Endometrium (tissue), 2 donors: ENCODE data around the gene ZNF8.
"Not testable (repeated sequence)": the region's sequence is repeated elsewhere in the genome, so short reads cannot be mapped to it uniquely, and the experiment has no call there.

Experiments
- FAIRE-seq: peaks from 2 replicates; lab custom pipeline; 2012; peaks lifted over from hg19 to GRCh38; lab: Jason Lieb, UNC
- donor health status: control.
- donor health status: control.

The ZNF8 gene

DNA sequence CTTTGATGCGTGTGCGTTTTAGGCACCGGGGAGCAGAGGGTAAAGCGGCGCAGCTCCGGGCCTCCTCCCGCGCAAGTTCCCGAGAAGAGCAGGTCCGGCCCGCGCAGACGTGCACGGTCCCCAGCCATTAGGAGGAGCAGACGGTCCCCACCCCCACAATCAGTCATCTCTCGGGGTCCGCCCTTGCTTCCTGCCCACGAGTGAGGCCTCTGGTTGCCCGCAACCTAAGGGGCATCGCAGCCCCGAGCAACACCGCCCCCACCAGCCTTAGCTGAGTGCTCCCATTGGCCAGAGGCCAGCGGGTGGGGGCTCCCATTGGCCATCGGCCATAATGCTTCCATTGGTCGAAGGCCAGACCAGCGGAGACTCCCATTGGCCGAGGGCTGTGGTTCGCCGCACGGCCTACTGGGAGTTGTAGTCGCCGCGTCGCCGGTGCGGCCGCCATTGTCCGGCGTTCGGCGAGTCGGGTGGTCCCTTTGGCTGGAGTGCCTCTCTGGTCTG lies at the start of gene ZNF8:
Gene ZNF8 (plus strand): TSS at position 415 of the 501 bp plus-strand sequence. CDS start 127 bp downstream, outside the sequence.
- FAIRE-seq, result peak; percentile 95

DNA sequence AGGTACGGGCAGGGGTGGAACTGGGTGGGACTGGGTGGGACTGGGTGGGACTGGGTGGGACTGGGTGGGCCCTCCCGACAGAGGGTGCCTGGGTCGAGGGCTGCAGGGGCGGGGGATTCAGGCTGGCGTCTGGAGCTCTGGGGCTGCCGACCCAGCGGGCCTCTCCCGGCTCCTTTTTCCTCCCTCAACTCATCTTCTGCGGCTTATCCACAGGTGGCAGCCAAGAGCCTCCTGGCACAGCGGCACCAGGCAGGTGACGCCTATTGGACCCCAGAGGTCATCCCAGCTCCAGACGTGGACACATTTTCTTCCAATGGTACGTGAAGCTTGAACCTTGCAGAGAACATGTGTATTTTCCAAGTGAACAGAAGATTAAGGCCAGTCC lies 49.5 kb upstream of the ZNF8 start:
- no peak for FAIRE-seq

DNA sequence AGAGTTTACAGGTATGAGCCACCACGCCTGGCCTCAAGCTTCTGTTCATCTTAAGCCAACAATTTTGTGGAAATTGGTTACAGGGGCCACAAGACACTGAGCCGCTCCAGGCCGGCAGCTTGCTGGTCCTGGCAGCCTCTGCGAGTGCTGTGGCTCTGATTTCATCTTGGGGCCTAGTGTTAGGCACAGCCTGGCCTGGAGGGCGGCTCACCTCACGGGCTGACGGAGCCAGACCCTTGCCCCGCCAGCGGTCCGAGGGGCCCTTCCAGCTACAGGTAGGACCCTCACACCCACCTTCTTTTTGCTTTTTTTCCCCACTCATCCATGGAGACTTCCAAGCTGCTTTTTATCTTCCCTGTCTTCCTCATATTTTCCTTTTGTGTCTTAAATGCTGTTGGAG lies 41.4 kb upstream of the ZNF8 start:
- FAIRE-seq, result no peak

DNA sequence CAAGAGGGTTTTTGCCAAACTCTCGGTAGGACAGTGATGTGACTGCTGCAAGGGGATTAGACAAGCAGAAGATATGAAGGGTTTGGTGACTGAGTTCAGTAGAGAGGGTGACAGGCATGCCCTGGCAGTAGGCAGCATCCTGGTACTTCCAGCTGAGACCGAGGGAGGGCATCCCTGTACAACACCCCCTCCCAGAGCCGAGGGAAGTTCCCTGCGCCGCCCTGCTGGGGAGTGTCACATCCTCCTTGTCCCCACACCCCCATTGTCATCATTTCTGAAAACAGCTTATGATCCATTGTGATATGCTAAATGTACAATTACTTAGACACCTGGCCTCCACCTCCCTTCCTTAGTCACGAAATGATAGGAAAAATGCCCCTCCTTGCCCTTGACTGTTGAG lies 35.4 kb upstream of the ZNF8 start:
- no peak for FAIRE-seq

GRCh38 chr19:58248886-58249285 lies 29.9 kb upstream of the ZNF8 start:
- no peak for FAIRE-seq

- no peak for FAIRE-seq
These were observed 26.6 kb upstream of the ZNF8 start for GRCh38 chr19:58252102-58252685.

DNA sequence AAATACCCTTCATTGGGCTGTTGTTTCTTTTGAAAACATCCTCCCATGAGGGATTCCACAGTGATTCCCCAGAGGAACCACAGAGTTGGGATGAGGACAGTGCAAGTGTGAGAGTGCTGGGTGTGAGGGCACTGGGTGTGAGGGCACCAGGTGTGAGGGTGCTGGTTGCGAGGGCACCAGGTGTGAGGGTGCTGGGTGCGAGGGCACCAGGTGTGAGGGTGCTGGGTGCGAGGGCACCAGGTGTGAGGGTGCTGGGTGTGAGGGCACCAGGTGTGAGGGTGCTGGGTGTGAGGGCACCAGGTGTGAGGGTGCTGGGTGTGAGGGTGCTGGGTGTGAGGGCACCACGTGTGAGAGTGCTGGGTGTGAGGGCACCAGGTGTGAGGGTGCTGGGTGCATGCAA lies 20.5 kb upstream of the ZNF8 start:
- FAIRE-seq, result not testable (repeated sequence)

- no peak for FAIRE-seq
These were observed 17.2 kb upstream of the ZNF8 start for GRCh38 chr19:58261600-58261967.

- FAIRE-seq, result no peak
These were observed 16.5 kb upstream of the ZNF8 start for GRCh38 chr19:58261968-58262921.

DNA sequence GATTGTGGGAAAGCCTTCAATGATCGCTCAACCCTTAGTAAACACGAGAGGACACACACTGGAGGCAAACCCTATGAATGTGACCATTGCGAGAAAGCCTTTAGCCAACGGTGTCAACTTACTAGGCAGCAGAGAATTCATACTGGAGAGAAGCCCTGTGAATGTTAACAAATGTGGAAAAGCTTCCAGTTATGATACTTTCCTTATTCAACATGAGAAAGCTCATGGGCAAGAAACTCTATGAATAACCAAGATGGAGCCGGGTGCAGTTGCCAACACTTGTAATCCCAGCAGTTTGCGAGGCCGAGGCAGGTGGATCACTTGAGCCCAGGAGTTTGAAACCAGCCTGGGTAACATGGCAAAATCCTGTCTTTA lies 15.8 kb upstream of the ZNF8 start:
- FAIRE-seq, result no peak

GRCh38 chr19:58265100-58265499 lies 13.7 kb upstream of the ZNF8 start:
- no peak for FAIRE-seq

DNA sequence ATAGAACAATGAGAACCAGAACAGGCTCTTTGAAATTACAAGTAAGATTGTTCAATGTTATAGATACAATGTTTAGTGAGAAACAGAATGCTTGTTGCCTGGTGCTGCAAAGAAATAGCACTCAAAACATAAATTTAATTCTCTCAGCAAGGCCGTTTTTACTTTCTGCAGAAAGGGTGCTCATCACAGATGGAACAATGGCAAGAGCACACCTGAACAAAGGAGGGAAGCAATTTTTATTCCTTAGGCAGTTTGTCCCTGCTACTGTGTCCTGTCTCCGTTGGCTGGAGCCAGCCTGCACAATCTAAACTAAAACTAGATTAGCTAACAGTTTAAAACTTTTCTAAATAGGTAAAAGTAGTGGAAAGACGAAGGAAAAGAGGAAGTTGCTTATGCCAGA lies 10.4 kb upstream of the ZNF8 start:
- no peak for FAIRE-seq

DNA sequence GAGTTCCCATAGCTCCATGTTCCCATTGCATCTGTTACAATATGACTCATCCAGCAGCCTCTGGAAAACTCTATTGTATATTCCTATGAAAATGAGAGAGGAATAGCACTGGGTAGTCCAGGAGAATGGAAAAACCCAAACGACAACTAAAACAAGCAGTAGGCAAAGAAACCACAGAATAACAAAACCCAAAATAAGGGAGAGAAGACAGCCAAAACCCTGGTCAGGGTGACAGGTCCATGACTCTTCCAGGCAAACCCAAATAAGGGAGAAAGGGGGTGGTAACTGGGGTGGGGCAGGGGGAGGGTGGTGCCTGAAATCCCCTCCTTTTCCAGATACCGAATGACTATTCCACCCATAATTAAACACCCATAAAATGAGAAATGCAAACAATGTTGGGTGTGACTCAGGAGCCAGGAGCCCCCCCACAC lies 4.0 kb upstream of the ZNF8 start:
- no peak for FAIRE-seq

DNA sequence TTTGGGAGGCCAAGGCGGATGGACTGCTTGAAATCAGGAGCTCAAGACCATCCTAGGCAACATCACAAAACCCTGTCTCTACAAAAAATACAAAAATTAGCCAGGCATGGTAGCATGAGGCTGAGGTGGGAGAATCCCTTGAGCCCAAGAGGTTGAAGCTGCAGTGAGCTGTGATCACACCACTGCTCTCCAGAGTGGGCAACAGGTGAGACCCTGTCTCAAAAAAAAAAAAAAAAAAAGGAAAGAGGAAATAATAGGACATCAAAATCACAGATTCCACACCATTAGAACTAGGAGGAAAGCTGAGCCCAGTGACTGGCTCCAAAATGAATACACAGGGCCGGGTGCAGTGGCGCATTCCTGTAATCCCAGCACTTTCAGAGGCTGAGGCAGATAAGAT lies 3.2 kb upstream of the ZNF8 start:
- FAIRE-seq, result no peak

DNA sequence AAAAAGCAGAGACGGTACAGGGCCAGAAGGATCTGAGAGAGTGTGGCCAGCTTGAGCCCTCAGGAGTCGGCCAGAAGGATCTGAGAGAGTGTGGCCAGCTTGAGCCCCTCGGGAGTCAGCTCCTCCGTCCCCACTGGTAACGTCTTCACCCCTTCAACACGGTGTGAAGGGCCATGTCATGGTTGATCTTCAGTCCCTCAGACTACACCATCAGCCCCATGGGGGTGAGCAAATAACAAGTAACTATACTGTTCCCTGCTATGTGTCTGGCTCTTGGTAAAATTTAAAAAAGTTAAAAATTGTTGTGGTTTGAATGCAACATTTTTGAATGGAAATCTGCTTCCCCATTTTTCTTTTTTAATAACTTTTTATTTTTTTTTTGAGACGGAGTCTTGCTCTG lies 1.6 kb upstream of the ZNF8 start:
- no peak for FAIRE-seq

DNA sequence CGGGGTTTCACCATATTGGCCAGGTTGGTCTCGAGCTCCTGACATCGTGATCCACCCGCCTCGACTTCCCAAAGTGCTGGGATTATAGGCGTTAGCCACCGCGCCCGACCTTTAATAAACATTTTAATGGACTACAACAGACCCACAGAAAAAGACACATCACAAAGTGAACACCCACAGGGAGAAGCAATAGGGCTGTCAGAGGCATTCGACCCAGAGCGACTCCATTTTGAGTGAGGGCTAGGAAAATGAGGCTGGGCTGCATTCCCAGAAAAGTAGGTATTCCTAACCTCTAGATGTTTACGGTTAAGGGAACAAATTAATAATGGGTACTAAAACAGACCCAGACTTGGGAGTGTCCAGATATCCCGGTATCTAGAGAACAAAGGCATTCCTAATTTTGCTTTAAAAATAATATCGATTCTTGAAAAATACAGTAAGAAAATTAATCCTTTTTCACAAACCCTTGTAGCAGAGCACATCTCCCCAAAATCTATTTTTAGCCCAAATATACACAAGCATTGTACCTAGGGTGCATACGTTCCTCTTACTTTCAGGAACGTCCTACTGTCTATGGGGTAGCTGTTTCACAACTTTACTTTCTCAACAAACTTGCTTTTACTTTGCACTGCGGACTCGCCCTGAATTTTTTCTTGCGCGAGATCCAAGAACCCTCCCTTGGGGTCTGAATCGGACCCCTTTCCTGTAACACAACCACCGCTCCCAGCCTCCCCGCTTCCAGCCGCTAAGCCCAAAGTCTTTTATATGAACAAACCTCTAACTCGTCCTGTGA lies 811 bp upstream of the ZNF8 start:
- FAIRE-seq, result no peak

DNA sequence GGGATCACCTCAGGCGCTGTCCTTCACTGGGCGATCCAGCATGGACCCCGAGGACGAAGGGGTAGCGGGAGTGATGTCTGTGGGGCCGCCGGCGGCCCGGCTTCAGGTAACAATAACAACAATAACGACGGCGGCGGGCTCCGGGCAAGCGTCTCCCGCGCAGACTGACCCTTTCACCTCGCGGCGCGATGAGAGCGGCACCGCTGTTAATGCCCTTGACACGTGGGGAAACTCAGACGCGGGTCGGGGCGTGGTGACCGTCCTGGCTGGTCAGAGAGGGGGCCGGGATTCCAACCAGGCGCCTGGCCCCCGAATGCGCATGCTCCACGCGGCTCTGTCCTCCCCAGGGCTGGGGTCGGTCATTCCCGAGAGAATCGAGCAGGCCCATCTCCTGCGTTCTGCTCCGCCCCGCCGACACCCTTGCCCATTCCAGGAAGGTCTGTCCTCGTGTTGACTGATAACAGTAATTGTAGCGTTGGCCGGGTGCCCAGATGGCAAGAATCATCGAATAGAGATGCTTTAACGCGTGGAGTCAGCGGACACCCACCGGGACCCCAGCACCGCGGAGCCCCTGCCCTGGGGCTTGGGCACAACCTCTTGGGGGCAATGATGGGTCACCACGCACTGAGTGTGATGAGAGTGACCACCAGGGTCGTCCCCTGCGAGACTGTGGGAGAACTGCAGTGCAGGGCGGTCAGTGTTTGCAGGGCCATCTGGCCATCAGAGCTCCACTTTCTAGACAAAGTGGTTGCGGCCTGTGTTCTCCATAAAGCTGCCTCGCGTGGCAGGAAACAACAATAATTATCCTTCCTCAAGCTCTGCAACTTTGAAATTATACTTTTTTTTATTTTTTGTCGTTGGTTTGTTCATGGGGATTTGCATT lies 528 bp downstream of the ZNF8 start:
- FAIRE-seq, result no peak

DNA sequence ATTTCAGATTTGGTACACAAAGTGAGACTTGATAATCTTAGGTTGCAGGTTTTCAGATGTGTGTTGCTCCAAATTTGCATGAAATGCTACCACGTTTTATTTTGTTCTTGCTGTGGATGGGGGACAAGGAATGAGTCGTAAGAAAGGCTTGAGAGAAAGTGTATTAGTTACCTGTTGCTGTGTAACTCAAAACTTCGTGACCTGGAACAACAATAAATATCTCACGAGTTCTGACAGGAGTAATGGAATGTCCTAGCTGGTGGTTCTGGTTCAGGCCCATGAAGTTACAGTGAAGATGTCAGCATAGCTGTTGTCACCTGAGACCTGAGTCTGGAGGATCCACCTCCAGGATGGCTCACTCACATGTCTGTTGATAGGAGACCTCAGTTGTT lies 1.2 kb downstream of the ZNF8 start:
- FAIRE-seq, result no peak

DNA sequence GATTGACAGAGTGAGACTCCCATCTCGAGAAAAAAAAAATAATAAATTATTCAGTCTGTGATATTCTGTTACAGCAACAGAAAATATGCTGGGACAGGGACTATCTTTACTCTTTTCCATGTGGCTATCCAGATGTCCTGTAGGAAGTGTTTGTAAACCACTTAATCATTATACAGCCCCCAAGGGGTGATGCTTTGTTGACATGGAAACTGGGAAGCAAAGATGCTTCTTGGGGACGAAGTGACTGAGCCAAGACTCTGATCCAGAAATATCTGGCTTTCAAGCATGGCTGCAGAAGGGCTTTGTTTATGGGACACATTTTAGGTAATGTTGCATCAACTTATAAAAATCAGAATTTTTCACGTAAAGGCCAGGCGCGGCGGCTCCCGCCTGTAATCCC lies 5.4 kb downstream of the ZNF8 start:
- no peak for FAIRE-seq

DNA sequence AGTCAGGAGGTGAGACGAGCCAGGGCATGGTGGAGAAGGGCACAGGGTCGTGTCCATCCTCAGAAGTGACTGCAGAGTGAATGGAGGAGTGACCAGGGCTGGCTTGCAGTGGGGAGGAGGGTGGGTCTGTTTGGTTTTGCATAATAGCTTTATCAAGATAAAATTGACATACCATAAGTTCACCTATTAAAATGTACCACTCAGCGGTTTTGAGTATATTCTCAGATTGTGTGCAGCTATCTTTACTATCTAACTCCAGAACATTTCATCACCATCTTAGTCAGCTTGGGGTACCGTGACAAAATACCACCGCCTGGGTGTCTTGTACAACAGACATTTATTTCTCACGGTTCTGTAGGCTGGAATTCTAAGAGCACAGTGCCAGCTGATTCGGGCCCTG lies 13.2 kb downstream of the ZNF8 start:
- no peak for FAIRE-seq

- FAIRE-seq, result no peak
These were observed 16.1 kb downstream of the ZNF8 start for GRCh38 chr19:58294743-58295374.
